NCI-H524 treated with DMSO at 0.1 percent for 48 hours (cell line): ENCODE results near the gene TGFBR3L.

ENCODE experiments used
- DNase-seq: peaks from one replicate; lab custom pipeline; 2025; lab: John Stamatoyannopoulos, UW

The TGFBR3L gene

DNA sequence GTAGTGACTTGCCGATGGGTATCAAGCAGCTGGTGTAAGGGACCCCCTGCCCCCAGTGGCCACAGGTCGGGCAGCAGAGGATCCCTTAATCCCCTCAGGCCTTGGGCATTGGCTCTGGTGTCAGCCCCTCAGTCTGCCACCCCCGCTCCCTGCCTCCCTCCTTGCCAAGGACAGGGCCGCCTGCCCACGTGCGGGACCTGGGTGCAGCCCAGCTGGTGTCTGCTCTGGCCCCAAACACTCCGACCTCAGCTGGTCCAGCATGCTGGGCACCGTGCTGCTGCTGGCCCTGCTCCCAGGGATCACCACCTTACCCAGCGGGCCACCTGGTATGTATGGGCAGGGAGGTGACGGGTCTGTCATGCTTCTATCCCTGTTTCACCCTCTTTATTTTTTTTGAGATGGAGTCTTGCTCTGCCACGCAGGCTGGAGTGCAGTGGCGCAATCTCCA is at the start of gene TGFBR3L:
Gene TGFBR3L (plus strand): TSS at position 233 of the 448 bp plus-strand sequence.
- no peak for DNase-seq

- DNase-seq: no peak
Observed at GRCh38 chr19:7865262-7865911, 49.2 kb upstream of the TGFBR3L start.

DNA sequence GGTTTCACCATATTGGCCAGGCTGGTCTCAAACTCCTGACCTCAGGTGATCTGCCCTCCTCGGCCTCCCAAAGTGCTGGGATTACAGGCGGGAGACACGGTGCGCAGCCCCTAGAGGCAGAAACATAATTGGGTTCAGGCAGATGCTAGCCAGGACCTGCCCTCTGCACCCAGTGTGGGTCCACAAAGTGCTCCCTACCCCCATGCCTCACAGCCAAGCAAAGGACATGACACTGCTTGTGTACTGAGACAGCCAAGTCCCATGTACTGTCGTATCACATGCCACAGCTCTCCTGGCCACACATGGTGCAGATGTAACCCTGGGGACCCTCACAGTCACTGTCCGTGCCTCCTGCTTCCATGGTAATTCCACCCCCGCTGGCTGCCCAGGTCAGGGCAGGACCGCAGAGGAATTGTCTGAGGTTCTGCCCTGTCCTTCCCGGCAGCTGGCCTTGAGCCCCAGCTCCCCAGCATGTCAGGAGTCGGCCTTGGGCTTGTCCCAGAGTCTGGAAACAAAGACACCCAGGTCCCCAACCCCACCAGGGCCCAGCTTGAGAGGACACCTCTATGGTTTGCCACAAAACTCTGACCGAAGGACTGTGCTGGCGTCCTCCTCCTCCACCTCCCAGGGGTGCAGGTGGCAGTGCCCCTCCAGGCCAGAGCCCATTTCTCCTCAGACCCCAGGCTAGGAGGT is 48.1 kb upstream of the TGFBR3L start:
- DNase-seq: no peak

DNA sequence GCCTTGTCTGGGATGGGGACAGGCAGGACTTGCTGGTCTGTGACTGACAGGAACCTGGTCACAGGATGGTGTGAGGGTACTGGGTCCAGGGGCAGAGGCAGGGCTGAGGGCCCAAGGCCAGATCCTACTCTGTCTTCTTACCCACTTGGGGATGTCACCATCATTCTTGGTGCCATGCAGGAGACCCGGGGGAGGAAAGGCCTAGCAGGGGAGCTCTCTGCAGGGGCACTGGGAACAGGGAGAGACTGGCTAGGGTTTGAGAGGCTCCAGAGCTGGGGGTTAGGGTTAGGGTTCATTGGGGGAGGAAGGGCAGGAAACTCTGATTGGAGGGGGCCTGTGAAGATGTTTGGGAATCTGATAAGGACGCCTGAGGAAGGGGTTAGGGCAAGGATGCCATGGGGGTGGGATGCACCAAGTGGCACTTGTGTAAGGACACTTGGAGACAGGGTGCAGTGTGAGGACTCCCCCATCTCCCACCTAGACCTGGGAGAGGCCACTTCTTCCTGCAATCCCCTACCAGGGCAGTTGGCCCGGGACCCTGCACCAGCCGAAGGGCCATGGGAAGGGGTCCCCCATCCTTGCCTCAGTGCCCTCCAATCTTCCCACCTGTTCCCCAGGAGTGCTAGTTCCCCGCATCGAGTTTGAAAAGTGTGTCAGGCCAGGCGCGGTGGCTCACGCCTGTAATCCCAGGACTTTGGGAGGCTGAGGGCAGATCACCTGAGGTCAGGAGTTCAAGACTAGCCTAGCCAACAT is 47.4 kb upstream of the TGFBR3L start:
- DNase-seq: no peak

- no peak for DNase-seq
Observed at GRCh38 chr19:7868326-7868670, 46.3 kb upstream of the TGFBR3L start.

DNA sequence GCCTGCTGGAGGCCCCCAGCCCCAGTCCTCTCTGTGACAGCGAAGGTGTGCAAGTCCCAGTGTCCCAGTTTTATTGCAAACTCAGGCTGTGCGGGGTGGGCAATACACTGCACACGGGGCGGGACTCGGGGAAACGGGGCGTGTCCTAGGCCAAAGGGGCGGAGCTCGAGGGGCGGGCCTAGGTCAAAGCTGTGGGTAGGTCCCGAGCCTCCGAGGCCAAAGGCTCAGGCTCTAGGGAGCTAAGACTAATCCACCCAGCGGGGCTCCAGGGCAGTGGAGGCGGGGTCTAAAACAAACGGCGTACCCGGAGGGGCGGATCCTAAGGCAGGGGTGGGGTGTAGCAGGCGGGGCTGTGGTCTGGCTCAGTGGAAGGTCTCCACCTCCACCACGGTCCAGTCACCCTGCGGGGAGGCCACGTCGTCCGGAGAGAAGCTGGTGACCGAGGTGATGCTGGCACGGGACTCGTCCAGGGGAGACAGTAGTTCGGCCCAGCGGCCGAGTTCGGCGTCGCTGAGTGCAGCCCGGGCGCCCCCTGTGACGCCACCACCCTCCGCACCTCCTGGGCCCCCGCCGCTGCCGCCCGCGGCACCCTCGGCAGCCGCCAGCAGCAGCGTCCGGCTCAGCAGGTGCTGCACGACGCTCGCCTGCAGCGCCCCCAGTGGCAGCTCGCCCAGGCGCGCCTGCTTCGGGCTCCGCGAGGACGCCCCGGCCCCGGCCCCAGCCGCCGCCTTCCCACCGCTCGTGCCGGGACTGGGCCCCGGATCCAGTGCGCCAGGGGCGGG is 45.8 kb upstream of the TGFBR3L start:
- DNase-seq: no peak

- DNase-seq: no peak
Observed at GRCh38 chr19:7869453-7869909, 45.1 kb upstream of the TGFBR3L start.

DNA sequence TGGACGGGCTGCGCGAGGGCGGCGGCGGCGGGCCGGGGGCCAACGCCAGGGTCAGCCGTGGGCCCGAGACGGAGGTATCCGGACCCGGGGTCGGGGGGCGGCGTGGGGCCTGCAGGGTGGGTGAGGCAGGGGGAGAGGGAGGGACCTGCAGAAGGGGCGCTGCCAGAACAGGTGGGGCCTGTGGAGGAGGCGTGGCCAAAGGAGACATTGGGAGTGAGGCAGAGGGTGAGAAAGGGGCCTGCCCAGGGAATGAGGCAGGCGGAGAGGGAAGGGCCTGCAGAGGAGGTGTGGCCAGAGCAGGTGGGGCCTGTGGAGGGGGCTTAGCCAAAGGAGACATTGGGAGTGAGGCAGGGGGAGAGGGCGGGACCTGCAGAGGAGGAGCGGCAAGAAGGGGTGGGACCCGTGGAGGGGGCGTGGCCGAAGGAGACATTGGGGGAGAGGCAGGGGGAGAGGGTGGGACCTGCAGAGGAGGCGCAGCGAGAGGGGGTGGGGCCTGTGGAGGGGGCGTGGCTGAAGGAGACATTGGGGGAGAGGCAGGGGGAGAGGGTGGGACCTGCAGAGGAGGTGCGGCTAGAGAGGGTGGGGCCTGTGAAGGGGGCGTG is 44.6 kb upstream of the TGFBR3L start:
- no peak for DNase-seq

- no peak for DNase-seq
Observed at GRCh38 chr19:7870571-7871436, 43.8 kb upstream of the TGFBR3L start.

DNA sequence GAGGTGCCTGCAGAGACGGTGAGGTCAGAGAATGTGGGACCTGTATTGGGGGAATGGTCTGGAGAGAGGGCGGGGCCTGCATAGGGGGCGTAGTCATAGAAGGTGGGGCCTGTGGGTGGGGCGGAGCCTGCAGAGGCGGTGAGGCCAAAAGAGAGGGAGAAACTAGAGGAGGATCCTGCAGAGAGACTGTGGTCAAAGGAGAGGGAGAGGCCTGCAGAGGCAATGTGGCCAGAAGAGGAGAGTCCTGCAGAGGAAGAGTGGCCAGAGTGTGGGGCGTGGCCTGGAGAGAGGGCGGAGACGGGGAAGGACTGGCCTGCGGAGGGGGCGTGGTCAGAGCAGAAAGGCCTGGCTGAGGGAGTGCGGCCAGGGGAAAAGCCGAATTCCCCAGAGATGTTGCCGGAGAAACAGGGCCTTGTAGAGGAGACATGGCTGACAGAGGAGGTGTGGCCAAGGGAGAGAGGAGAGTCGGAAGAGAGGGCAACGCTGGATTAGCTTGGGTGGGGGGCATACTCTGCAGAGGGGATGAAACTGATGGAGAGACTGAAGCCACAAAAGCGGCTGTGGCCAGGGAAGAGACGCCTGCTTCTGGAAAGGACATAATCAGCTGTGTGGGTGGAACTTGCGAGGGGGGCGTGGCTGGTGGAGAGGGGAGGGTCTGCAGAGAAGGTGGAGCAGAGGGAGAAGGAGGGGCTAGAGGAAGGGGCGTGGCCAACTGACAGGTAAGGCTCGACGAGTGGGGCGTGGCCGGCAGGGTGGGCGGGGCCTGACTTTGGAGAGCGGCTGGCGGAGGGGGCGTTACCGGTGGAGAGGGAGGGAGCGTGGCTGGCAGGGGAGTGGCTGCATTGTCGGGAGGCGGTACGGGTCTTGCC is 43.0 kb upstream of the TGFBR3L start:
- DNase-seq: no peak

DNA sequence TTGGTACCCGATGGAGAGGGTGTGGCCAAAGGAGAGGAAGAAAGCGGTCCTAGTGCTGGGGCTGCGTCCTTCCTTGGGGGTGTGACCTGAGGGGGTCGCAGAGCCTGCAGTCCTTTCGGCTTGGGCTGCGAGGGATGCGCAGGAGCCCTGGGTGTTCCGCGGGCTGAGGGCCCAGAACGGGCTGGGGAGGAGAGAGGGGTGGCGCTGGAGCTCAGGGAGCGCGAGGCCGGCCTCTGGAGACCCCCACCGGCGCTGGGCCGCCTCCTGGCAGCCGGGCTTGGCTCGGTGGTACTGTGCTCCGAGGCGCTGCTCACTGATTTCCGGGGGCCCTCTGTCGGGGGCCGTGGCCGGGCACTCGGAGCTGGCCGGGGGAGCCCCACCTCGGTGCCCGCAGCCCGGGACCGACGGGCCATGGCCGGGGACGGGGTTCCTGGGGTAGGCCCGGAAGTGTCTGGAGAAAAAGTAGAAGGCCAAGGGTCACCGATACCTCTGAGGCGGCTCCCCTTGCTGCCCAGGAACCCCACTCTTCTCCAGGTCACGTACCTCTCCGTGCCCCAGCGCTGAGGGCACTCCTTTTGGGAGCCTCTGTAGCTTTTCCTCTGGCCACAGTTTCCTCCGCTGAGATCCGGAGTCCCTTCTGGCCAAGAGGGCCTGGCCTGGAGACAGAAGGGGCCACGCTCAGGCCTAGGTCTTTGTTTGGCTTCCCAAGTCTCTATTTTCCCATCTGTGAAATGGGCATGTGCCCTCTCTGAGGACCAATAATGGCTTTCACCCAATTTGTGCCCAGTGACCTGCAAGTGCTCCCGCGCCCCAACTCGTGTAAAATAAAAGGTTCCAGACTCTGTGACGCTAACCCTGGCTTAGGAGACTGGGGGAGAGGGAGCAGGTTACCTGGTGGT is 42.1 kb upstream of the TGFBR3L start:
- DNase-seq: no peak

GRCh38 chr19:7873304-7874075 is 41.1 kb upstream of the TGFBR3L start:
- no peak for DNase-seq

GRCh38 chr19:7874076-7874896 is 40.3 kb upstream of the TGFBR3L start, which contains the start of gene PRR36:
Gene PRR36, minus strand, starts transcription at chr19:7874390. Its CDS starts 701 bp downstream, at chr19:7873689.
- peak; percentile 31 for DNase-seq

GRCh38 chr19:7874897-7875273 is 39.7 kb upstream of the TGFBR3L start:
- no peak for DNase-seq

DNA sequence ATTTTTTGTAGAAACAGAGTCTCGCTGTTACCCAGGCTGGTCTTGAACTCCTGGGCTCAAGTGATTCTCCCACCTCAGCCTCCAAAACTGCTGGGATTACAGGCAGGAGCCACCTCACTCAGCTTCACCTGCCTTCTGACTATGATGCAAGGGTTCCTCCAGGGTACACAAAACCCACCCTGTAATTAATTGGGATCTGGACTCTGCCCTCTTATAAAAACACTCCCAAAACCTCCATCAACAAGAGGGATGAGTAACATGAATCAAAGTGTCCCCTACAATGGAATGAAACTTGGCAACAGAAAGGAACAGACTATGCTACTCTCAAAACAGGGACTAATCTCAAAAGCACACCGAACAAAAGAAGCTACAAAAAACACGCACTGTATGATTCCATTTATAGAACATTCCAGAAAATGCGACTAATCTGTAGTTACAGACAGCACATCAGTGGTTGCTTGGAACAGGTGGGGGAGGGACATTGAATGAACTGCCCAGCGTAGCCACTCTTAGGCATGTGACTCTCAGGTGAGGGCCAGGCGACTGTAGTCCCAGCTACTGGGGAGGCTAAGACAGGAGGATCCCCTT is 37.3 kb upstream of the TGFBR3L start:
- DNase-seq: no peak

DNA sequence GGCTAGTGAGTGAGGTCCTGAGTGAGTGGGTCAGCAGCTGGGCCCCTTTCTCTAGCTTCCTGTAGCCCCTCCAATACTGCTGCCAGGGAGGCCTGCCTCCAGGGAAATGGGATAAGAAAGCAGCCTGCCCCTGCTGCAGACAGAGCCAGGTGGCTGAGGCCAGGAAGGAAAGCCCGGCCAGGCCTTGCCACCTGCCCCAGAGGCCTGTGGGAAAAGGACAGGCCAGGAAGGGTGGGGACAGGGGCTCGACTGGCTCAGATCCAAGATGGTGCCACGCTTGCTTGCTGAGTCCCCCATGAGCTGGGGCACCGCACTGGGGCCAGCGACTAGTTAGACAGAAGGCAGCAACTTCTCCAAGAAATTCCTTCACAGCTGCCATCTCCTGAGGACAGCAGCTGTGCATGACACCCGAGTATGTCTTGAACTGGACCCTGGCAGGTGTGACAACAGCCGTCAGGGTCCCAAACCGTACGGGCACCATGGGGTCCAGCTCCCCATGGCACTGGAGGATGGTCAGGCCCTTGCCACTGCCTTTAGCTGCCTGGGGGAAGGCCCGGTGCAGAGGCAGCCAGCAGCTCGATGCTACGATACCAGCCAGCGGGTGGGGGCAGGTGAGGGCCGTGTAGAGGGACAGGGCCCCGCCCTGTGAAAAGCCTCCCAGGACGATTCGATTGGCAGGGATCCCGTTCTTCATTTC is 35.4 kb upstream of the TGFBR3L start:
- DNase-seq: peak; percentile 49
